ENCODE results near the gene ABCC6. TPM values are rescaled to one million over a fixed set of nuclear protein-coding genes. Genes with fewer than 3 reads are reported as not detected.
"Not testable (repeated sequence)": the region's sequence is repeated elsewhere in the genome, so short reads cannot be mapped to it uniquely, and the experiment has no call there.

Gene ABCC6
- total RNA-seq, 1 donor from 2014 or later = 0.38 TPM

DNA sequence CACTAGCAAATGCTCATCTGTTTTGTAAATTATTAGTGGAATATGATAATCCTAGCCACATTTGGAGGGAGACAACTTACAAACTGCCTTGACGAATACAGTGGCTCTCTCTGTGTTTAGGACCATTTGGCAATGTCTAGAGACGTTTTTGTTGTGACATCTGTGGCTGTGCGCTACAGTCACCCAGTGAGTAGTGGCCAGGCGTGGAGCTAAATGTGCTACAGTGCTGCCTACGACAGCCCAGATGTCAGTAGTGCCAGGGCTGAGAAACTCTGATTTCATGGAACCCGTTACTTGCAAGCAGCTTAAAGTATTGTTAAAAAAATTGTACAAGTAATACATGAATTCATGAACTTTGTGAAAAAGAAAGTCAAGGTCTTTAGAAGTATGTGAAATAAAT lies 13.8 kb upstream of the ABCC6 start:
- intact Hi-C loops (cut with DNase I); DNase-seq (ENCODE audit: low spot score): not testable (repeated sequence)

DNA sequence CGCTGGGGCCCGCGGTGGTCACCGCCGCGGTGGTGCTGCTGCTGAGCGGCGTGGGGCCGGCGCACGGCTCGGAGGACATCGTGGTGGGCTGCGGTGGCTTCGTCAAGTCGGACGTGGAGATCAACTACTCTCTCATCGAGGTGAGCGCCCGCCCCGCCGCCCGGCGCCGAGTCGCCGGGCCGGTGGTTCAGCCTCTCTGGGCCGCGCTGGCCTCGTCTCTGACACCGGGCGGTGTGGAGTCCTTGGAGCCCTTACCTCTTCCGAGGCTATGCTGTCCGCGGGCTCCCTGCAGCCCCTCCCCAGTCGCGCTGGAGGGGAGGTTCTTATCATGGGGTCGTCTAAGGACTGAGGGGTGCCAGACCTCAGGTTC lies 9.4 kb upstream of the ABCC6 start:
- DNase-seq (ENCODE audit: low spot score); intact Hi-C loops (cut with DNase I): not testable (repeated sequence)

DNA sequence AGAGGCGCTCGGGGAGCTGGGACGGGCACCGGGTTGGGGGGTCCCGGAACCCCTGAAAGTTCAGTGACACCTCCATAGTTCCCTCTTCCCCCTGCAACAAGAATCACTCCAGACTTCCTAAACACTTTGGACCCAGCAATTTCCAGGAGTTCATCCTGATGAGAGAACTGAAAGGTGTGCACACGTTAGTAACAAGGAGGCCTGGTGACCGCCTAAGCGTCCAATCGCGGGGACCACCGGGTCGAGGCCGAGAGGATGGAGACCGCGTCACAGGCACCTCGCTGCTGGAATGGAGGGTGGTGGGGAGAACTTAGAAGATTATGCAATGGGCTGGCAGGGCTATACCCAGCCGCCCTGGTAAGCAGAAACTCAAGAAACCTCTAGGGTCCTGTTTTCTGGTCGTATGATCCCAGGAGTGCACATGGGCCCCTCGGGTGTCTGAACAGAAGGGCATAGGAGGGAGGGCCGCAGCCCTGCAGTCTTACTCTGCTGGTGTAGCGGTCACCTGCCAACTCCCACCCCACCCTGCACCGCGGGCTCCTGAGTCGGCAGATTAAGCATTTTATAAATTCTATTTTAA lies 458 bp upstream of the ABCC6 start:
- intact Hi-C loops (cut with DNase I); DNase-seq (ENCODE audit: low spot score): not testable (repeated sequence)

DNA sequence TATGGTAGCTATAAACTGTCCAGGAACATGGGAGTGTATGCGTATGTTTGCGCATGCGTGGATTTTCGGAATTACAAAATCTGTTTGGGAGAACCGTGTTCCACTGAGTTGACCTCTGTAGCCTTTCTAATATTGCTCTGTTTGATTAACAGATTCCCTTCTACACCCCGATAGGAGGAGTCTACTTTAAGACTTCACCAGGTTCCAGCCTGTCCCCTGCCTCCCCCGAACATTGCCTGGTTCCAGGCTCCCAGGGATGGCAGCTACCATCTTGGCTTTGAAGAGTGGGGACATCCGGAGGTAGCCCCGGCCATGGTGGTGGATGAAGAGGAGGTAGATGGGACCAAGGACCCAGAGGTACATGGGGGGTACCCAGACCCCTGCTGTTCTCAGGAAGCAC lies 1.9 kb downstream of the ABCC6 start:
- intact Hi-C loops (cut with DNase I); DNase-seq (ENCODE audit: low spot score): not testable (repeated sequence)

DNA sequence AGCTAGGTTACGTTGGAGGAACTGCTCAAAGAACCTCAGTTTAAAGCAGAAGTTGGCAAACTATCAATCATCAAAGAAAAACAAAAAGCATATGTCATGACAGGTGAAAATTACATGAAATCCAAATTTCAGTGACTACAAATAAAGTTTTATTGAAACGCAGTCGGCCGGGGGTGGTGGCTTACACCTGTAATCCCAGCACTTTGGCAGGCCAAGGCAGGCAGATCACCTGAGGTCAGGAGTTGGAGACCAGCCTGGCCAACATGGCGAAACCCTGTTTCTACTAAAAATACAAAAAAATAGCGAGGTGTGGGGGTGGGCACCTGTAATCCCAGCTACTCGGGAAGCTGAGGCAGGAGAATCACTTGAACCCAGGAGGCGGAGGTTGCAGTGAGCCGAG lies 2.8 kb downstream of the ABCC6 start:
- DNase-seq (ENCODE audit: low spot score) = not testable (repeated sequence)

DNA sequence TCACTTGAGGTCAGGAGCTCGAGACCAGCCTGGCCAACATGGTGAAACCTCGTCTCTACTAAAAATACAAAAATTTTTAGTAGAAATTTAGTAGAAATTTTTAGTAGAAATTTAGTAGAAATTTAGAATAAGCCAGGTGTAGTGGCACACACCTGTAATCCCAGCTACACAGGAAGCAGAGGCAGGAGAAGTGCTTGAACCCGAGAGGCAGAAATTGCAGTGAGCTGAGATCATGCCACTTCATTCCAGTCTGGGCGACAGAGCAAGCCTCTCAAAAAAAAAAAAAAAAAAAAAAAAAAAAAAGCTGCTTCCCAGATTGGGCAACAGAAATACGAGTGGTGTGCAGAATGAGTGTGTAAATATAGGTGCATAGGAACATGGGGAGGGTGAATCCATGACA lies 4.5 kb downstream of the ABCC6 start:
- intact Hi-C loops (cut with DNase I); DNase-seq (ENCODE audit: low spot score): not testable (repeated sequence)

More for the DNA sequence above, 2.8 kb downstream of the ABCC6 start:
- intact Hi-C loops (cut with DNase I) = not testable (repeated sequence)

DNA sequence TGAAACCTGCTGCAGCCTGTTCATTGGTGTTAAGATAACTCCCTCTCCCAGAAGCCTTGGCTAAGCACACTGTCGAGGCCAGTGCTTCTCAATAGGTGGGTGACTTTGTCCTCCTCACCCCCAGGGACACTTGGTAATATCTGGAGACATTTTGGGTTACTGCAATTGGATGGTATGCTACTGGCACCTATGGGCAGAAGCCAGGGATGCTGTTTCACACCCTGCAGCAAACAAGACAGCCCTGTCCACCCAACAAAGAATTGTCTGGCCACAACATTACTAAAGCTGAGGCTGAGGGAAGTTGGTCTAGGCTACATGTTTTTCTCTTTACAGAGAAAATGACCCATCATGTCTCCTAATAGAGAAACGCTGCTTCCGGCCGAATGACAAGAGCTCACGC lies 4.9 kb downstream of the ABCC6 start:
- intact Hi-C loops (cut with DNase I); DNase-seq (ENCODE audit: low spot score): not testable (repeated sequence)

DNA sequence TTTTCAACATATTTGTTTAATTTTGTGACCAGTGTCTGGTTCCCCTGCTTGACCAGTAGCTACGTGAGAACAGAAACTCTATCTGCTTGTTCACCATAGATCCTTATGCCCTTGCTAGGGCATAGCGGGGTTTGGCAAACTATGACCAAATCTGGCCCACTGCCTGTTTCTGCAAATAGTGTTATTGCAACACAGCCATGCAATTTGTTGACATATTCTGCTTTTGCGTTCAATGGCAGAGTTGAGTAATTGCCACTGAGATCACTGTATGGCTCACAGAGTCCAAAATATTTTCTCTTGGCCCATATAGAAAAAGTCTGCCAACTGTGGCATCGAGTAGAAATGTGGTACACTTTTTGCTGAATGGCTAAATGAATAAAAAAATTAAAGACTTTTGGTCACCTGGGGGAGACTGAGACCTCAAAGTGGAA lies 9.4 kb downstream of the ABCC6 start:
- intact Hi-C loops (cut with DNase I); DNase-seq (ENCODE audit: low spot score): not testable (repeated sequence)

DNA sequence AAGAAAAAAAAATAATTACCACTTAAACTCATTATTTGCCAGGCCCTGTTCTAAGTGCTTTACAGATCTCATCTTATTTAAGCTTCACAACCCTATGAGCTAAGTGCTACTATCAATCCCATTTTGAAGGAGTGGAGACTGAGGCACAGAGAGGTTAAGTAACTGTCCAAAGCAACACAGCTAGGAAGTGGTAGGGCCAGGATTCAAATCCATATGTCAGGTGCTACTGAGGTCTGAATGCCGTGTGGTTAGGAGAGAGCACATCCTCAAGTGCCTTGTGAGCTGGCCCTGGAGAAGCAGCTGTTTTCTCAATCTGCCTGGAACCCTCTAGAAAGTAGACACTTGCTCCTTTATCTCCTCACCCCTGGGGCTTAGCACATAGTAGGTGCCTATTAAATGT lies 11.9 kb downstream of the ABCC6 start:
- intact Hi-C loops (cut with DNase I) = not testable (repeated sequence)

DNA sequence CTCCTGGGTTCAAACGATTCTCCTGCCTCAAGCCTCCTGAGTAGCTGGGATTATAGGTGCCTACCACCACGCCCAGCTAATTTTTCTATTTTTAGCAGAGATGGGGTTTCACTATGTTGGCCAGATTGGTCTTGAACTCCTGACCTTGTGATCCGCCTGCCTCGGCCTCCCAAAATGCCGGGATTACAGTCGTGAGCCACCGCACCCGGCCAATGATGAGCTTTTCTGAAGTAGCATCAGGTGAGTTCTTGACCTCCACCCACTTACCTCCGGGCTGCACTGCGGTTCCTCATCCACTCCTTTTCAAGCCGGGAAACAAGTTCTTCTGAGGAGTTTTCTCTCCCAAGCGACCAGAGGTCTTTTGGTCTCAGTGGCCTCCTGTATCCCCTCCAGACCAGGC lies 14.8 kb downstream of the ABCC6 start:
- DNase-seq (ENCODE audit: low spot score) = peak; percentile 9
- intact Hi-C loops (cut with DNase I) = not testable (repeated sequence)

More for the DNA sequence above, 11.9 kb downstream of the ABCC6 start:
- peak; percentile 57 for DNase-seq (ENCODE audit: low spot score)

DNA sequence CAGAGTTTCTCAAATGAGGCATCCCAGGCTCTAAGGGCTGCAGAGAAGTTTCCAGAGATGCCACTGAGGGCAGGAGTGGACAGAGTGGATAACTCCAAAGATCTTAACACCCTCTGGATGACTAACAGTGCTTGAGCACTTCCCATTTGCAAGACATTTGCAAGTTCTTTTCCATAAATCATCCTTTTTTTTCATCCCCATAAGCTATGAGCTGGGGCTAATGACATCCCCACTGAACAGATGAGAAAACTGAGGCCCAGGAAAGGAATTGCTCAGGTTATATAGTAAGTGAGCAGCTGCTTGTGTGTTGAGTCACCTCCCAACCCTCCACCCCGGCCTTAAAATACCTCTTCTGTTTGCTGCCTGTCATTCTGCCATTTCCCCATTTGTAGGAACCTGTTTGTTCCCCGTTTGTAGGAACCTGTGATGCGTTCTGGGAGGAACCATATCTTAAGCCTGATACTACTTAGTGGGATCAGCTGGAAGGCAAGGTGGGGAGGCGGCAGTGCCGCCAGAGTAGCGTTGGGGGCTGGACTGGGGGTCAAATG lies 15.4 kb downstream of the ABCC6 start:
- DNase-seq (ENCODE audit: low spot score) = peak; percentile 58
- intact Hi-C loops (cut with DNase I) = not testable (repeated sequence)

DNA sequence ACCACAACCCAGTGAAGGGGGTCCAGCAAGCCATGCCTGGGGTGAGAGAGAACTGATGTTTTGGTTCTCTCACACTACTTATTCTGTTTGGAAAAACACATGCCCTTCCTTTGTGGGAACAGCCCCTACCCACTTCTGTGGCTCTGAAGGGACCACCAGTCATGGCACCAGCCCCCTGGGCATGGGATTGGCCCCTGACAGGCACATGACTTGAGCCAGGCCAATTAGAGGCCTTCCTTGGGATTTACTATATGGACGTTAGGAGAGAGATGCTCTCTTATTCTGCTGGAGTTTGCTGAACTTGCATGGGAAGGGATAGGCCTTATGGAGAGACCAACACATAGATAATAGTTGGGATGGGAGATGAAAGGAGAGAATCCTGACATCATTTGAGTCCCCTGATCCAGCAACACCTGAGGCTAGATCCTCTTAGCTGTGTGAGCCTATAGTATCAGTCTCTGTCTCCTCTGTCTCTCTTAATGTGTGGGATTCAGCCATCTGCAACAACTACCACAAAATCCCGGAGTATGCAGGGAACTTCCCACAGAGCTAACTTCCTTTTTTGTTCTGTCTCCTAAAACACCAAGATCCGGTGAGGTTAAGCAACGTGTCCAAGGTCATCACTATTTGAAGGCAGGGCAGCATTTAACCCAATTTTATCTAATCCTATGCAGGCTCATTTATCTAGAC lies 16.1 kb downstream of the ABCC6 start:
- peak; percentile 12 for DNase-seq (ENCODE audit: low spot score)

DNA sequence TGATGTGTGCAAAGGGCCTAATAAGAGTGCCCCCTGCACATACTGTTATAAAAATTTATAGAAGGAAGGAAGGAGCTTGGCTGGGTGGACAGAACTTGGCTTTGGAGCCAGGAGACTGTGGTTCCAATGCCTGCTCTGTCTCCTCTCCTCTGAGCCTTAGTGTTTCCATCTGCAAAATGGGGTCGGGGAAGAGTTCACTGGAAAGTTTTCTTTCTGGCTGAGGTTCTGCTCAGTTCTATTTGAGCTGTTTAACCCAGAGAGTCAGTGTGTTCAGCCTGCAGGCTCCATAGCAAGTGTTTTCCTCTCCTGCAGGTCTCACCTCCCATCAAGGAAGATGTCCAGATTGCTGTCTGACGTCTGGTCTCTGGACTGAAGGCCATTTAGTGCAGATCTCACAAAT lies 17.4 kb downstream of the ABCC6 start:
- intact Hi-C loops (cut with DNase I); DNase-seq (ENCODE audit: low spot score): not testable (repeated sequence)

More for the DNA sequence above, 16.1 kb downstream of the ABCC6 start:
- intact Hi-C loops (cut with DNase I) = not testable (repeated sequence)

DNA sequence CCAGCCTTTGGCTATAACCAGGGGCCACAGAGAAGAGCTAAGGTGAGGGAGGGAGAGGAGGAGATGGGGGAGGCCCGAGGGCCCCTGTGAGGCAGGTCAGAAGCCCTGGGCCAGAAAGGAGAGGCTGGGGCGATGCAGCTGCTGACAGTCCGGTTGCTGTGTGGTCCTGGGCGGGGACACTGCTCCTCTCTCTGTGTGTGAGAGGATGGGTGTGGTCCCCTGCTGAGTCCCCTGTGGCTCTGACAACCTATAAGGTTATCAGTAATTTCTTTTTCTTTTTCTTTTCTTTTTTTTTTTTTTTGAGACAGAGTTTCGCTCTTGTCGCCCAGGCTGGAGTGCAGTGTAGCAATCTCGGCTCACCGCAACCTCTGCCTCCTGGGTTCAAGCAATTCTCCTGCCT lies 18.7 kb downstream of the ABCC6 start:
- intact Hi-C loops (cut with DNase I); DNase-seq (ENCODE audit: low spot score): not testable (repeated sequence)

DNA sequence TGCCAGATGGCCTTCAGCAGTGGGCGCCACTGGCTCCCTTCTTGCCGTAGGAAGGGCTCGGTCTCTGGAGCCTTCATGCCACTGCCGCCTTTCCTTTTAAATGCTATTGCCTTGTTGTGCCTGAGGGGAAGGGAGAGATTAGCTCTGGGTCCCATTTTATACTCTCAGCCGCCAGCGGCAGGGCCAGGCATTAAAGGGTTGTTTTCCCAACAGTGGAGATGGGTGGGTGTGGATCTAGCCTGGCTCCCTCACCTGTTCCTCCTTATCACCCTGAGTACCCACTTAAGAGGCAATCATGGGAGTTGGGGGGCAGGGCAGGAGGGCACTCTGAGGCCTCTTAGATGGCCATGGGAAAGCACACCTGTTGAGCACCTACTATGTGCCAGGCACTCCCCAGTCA lies 19.8 kb downstream of the ABCC6 start:
- DNase-seq (ENCODE audit: low spot score) = peak; percentile 65
- intact Hi-C loops (cut with DNase I) = not testable (repeated sequence)

DNA sequence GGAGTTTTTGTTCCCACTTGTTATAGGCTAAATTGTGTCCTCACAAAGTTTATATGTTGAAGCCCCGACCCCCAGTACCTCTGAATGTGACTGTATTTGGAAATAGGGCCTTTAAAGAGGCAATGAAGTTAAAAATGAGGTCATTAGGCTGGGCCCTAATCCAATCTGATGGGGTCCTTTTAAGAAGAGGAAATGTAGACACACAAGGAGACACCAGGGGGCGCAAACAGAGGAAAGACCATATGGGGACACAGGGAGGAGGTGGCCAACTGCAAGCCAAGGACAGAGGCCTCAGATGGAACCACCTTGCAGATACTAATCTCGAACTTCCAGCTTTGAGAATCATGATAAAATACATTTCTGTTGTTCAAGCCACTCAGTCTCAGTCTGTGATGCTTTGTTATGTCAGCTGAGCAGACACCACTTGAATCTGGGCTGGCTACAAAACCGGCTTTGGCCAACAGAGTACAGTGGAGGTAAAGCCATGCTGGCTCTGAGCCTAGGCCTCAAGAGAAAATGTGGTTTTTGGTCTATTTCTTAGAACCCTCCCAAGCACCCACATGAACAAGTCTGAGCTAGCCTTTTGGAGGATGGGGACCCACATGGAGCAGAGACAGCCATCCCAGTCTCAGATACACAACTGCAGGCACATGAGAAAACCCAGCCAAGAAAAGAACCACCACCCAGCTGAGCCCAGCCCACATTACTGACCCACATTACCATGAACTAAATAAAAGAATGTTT lies 20.7 kb downstream of the ABCC6 start:
- peak; percentile 29 for DNase-seq (ENCODE audit: low spot score)

DNA sequence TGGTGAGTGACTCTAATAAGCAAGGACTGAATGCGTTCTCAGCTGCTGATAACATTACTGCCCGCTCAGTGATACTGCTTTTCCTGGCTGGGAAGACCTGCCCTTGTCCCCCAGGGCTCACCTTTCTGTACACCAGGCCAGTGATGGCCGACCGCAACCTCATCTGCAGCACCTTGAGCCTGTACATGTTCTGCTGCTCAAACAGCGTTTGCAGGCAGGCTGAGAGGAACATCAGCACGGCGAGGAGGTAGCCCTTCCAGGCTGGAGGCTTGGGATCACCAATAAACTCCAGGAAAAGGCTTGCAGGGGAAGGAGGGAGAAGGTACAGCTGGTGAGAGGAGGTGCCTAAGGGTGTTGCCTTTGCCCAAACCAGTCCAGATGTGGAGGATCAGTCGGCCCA lies 21.4 kb downstream of the ABCC6 start:
- intact Hi-C loops (cut with DNase I) = not testable (repeated sequence)
- peak; percentile 47 for DNase-seq (ENCODE audit: low spot score)

More for the DNA sequence above, 20.7 kb downstream of the ABCC6 start:
- intact Hi-C loops (cut with DNase I) = not testable (repeated sequence)

DNA sequence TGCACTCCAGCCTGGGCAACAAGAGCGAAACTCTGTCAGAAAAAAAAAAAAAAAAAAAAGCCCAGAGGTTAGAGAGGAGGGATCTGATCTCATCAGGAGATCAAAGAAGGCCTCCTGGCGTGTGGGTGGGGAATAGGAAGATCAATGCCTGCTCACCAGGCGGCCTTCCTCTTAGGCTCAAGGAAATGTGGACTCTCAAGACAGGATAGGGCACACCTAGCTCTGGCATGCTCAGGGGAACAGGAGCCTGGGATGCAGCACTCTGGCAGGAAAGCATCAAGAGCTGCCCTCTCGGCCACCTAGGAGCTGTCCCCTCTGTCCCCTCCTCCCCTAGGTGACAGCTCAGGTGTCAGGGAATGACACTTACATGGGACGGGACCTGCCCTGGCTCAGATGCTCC lies 22.9 kb downstream of the ABCC6 start:
- DNase-seq (ENCODE audit: low spot score); intact Hi-C loops (cut with DNase I): not testable (repeated sequence)

DNA sequence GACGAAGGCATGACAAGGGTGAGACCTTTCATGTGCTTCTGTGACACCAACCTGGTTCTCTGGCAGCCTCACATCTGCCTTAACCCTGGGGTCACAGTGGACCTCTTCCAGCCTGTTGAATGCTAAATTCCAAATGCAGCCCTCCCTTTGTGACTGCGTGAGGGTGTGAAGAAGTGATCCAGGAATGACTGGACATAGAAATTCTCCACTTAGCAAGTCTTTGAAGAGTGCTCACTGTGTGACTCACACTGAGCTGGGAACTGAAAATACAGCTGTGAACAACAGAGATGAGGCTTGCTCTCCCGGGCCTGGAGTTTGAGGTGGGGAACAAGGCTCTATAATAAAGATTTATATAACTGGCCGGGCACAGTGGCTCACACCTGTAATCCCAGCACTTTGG lies 23.9 kb downstream of the ABCC6 start:
- intact Hi-C loops (cut with DNase I) = loop anchor here (10.0 kb wide), 1 partner anchor 435 kb away; no protein-coding TSS in a partner anchor
- not testable (repeated sequence) for DNase-seq (ENCODE audit: low spot score)

DNA sequence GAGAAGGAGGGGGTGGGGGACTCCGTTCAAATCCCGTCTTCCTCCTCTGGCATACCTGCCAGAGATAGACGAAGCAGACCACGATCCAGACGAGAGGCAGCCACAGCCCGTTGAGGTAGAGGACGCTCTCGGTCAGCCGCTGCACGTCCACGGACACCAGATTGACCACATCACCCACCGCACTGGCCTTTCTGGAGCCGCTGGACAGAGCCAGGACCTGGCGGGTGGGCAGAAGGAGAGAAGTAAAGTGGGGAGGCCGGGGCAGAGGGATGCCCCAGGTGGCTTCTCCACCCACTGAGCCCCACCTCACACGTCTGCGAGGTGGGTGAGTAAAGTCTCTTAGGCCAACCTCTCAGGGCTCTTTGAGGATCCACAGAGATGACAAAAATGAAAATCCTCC lies 25.3 kb downstream of the ABCC6 start:
- no peak for DNase-seq (ENCODE audit: low spot score)
- intact Hi-C loops (cut with DNase I) = loop anchor here (10.0 kb wide), 1 partner anchor 433 kb away; no protein-coding TSS in a partner anchor
